Measurements from ENCODE around the gene EIF2A. TPM values are rescaled to one million over a fixed set of nuclear protein-coding genes. Genes with fewer than 3 reads are reported as not detected.

EIF2A gene
- total and polyA plus RNA-seq, 7 experiments from 2014 or later, result 54.1 to 135 (median 104) TPM

- Histone ChIP-seq H3K27ac (ENCODE audit: low read depth, low read length) (no peak overlapping the region), H3K4me3 (ENCODE audit: low read length) (no peak overlapping the region), H3K27me3 (ENCODE audit: control insufficient read depth in 2 of 2, insufficient read depth in 2 of 2, low read length in 2 of 2) (no peaks in the 10 kb centered on the region), H3K36me3 (ENCODE audit: control insufficient read depth in 2 of 3, insufficient read depth in 3 of 3, low read length in 3 of 3) (peaks cover 0 to 14% (median 0%) of the 10 kb centered on the region in 3 experiments), H3K9me3 (ENCODE audit: control insufficient read depth in 2 of 3, low read length in 3 of 3) (no peaks in the 10 kb centered on the region), H3K4me1 (ENCODE audit: control insufficient read depth in 2 of 2, insufficient read depth in 2 of 2, low read length in 2 of 2) (peaks cover 48 to 60% of the 10 kb centered on the region in 2 donors)
- Mint-ChIP-seq H3K27ac (peak overlapping the region in 3 of 9 donors; percentile 2 to 75 (median 72)), H3K36me3 (peaks cover 10 to 47% (median 40%) of the 10 kb centered on the region in 5 donors), H3K4me3 (peak overlapping the region in 9 of 10 donors; percentile 2 to 93 (median 54)), H3K4me1 (peaks cover 63 to 92% (median 88%) of the 10 kb centered on the region in 7 donors), H3K9me3 (peaks cover 0 to 5% (median 0%) of the 10 kb centered on the region in 11 donors), H3K27me3 (no peaks in the 10 kb centered on the region)
- intact Hi-C loops (cut with micrococcal nuclease), result no loop called here
- DNase-seq, result no peak
- ChIA-PET POLR2A (no interaction called here), CTCF (interaction anchor here (0.6 kb wide), 1 partner anchor 149 kb away, joined by 3 read pairs; no protein-coding TSS in a partner anchor)
- ATAC-seq, result no peak
Measured at GRCh38 chr3:150609988-150610387, 63.4 kb downstream of the EIF2A start.

DNA sequence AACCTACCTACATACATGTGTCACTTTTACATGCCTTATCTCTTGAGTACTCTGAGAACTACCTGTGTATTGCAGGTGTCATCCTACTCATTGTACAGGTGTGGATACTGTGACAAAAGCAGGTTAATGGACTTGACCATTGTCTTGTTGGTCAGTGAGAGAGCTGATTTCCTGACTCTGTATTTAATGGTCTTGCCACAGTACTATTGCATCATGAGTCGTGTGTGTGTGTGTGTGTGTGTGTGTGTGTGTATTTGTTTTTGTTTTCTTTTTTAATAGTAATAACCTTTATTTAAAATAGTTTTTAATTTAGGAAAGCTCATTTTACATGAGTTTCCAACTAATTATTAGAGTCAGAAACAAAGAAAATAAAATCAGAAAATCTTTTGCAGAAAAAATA is 64.2 kb downstream of the EIF2A start:
- peak overlapping the region in 5 of 10 donors; percentile 47 to 93 (median 59) for H3K4me3 Mint-ChIP-seq
- POLR2A ChIA-PET, result interaction anchor here (0.6 to 1.4 kb wide), 2 partner anchors 8 to 193 kb away, joined by 3 to 7 read pairs; partner anchors contain the start of gene SELENOT
- Histone ChIP-seq H3K27ac (ENCODE audit: low read depth, low read length) (no peak overlapping the region), H3K4me3 (ENCODE audit: low read length) (no peak overlapping the region), H3K36me3 (ENCODE audit: control insufficient read depth in 2 of 3, insufficient read depth in 3 of 3, low read length in 3 of 3) (peaks cover 0 to 14% (median 0%) of the 10 kb centered on the region in 3 experiments), H3K27me3 (ENCODE audit: control insufficient read depth in 2 of 2, insufficient read depth in 2 of 2, low read length in 2 of 2) (no peaks in the 10 kb centered on the region), H3K9me3 (ENCODE audit: control insufficient read depth in 2 of 3, low read length in 3 of 3) (no peaks in the 10 kb centered on the region), H3K4me1 (ENCODE audit: control insufficient read depth in 2 of 2, insufficient read depth in 2 of 2, low read length in 2 of 2) (peaks cover 44 to 54% of the 10 kb centered on the region in 2 donors)
- H3K36me3 Mint-ChIP-seq, result peaks cover 10 to 44% (median 39%) of the 10 kb centered on the region in 5 donors
- ATAC-seq (no peak), DNase-seq (no peak)
- intact Hi-C loops (cut with micrococcal nuclease), result no loop called here
- CTCF ChIA-PET, result no interaction called here
- H3K9me3 Mint-ChIP-seq, result peaks cover 0 to 5% (median 0%) of the 10 kb centered on the region in 11 donors
- H3K4me1 Mint-ChIP-seq, result peaks cover 60 to 84% (median 80%) of the 10 kb centered on the region in 7 donors
- peak overlapping the region in 2 of 9 donors; percentile 2 to 72 for H3K27ac Mint-ChIP-seq
- H3K27me3 Mint-ChIP-seq, result no peaks in the 10 kb centered on the region

GRCh38 chr3:150611666-150612065 is 65.1 kb downstream of the EIF2A start:
- Mint-ChIP-seq H3K4me1 (peaks cover 53 to 78% (median 74%) of the 10 kb centered on the region in 7 donors), H3K27ac (no peak overlapping the region), H3K36me3 (peaks cover 10 to 36% (median 34%) of the 10 kb centered on the region in 5 donors), H3K4me3 (peak overlapping the region in 3 of 10 donors; percentile 6 to 40 (median 27)), H3K27me3 (no peaks in the 10 kb centered on the region), H3K9me3 (peaks cover 0 to 5% (median 0%) of the 10 kb centered on the region in 11 donors)
- H3K27me3 ChIP-seq (ENCODE audit: control insufficient read depth in 2 of 2, insufficient read depth in 2 of 2, low read length in 2 of 2), result no peaks in the 10 kb centered on the region
- ChIA-PET POLR2A (interaction anchor here (1.4 kb wide), 1 partner anchor 9 kb away, joined by 7 read pairs; the partner anchor contains the start of gene SELENOT), CTCF (no interaction called here)
- peaks cover 35 to 45% of the 10 kb centered on the region in 2 donors for H3K4me1 ChIP-seq (ENCODE audit: control insufficient read depth in 2 of 2, insufficient read depth in 2 of 2, low read length in 2 of 2)
- ATAC-seq, result no peak
- peak in 1 of 9 donors; percentile 7 for DNase-seq
- intact Hi-C loops (cut with micrococcal nuclease), result no loop called here
- peaks cover 0 to 14% (median 0%) of the 10 kb centered on the region in 3 experiments for H3K36me3 ChIP-seq (ENCODE audit: control insufficient read depth in 2 of 3, insufficient read depth in 3 of 3, low read length in 3 of 3)
- no peak overlapping the region for H3K4me3 ChIP-seq (ENCODE audit: low read length)
- no peaks in the 10 kb centered on the region for H3K9me3 ChIP-seq (ENCODE audit: control insufficient read depth in 2 of 3, low read length in 3 of 3)
- no peak overlapping the region for H3K27ac ChIP-seq (ENCODE audit: low read depth, low read length)

DNA sequence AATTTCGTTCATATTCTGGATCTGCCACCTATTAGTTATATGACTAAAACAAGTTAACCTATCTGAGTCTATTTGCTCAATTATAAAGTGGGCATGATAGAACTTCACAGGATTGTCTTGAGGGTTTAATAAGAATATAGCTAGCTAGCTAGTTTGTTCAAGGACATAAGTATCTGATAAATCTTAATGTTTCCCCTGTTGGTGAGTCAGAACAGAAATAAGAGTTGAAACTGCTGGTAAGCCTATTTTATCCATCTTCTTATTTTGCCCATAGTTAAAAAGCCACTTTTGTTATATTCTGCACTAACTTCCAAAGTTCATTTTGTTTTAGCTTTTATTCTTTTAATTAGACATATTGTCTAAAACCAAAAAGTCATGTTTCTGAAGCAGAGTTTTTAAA is 65.9 kb downstream of the EIF2A start:
- H3K27me3 ChIP-seq (ENCODE audit: control insufficient read depth in 2 of 2, insufficient read depth in 2 of 2, low read length in 2 of 2), result no peaks in the 10 kb centered on the region
- H3K27ac Mint-ChIP-seq, result no peak overlapping the region
- H3K36me3 Mint-ChIP-seq, result peaks cover 7 to 32% (median 29%) of the 10 kb centered on the region in 5 donors
- ATAC-seq (no peak), DNase-seq (no peak)
- POLR2A ChIA-PET, result interaction anchor here (1.1 kb wide), 1 partner anchor 9 kb away, joined by 3 read pairs; the partner anchor contains the start of gene SELENOT
- CTCF ChIA-PET, result no interaction called here
- peaks cover 53 to 78% (median 73%) of the 10 kb centered on the region in 7 donors for H3K4me1 Mint-ChIP-seq
- H3K4me3 Mint-ChIP-seq, result no peak overlapping the region
- H3K4me3 ChIP-seq (ENCODE audit: low read length), result no peak overlapping the region
- intact Hi-C loops (cut with micrococcal nuclease), result no loop called here
- peaks cover 0 to 14% (median 0%) of the 10 kb centered on the region in 3 experiments for H3K36me3 ChIP-seq (ENCODE audit: control insufficient read depth in 2 of 3, insufficient read depth in 3 of 3, low read length in 3 of 3)
- H3K9me3 Mint-ChIP-seq, result peaks cover 0 to 5% (median 0%) of the 10 kb centered on the region in 11 donors
- H3K27ac ChIP-seq (ENCODE audit: low read depth, low read length), result no peak overlapping the region
- no peaks in the 10 kb centered on the region for H3K27me3 Mint-ChIP-seq
- H3K9me3 ChIP-seq (ENCODE audit: control insufficient read depth in 2 of 3, low read length in 3 of 3), result no peaks in the 10 kb centered on the region
- peaks cover 28 to 37% of the 10 kb centered on the region in 2 donors for H3K4me1 ChIP-seq (ENCODE audit: control insufficient read depth in 2 of 2, insufficient read depth in 2 of 2, low read length in 2 of 2)

- no peak for DNase-seq
- peaks cover 28 to 32% of the 10 kb centered on the region in 2 donors for H3K4me1 ChIP-seq (ENCODE audit: control insufficient read depth in 2 of 2, insufficient read depth in 2 of 2, low read length in 2 of 2)
- H3K27ac ChIP-seq (ENCODE audit: low read depth, low read length), result no peak overlapping the region
- peak overlapping the region in 3 of 9 donors; percentile 2 to 51 (median 22) for H3K27ac Mint-ChIP-seq
- ChIA-PET CTCF (no interaction called here), POLR2A (interaction anchor here (1.1 kb wide), 1 partner anchor 10 kb away, joined by 3 read pairs; the partner anchor contains the start of gene SELENOT)
- peaks cover 7 to 28% (median 25%) of the 10 kb centered on the region in 5 donors for H3K36me3 Mint-ChIP-seq
- H3K4me1 Mint-ChIP-seq, result peaks cover 51 to 75% (median 71%) of the 10 kb centered on the region in 7 donors
- peaks cover 0 to 5% (median 0%) of the 10 kb centered on the region in 11 donors for H3K9me3 Mint-ChIP-seq
- H3K27me3 ChIP-seq (ENCODE audit: control insufficient read depth in 2 of 2, insufficient read depth in 2 of 2, low read length in 2 of 2), result no peaks in the 10 kb centered on the region
- ATAC-seq, result no peak
- no peak overlapping the region for H3K4me3 ChIP-seq (ENCODE audit: low read length)
- intact Hi-C loops (cut with micrococcal nuclease), result no loop called here
- H3K36me3 ChIP-seq (ENCODE audit: control insufficient read depth in 2 of 3, insufficient read depth in 3 of 3, low read length in 3 of 3), result peaks cover 0 to 14% (median 0%) of the 10 kb centered on the region in 3 experiments
- peak overlapping the region in 5 of 10 donors; percentile 27 to 48 (median 39) for H3K4me3 Mint-ChIP-seq
- no peaks in the 10 kb centered on the region for H3K27me3 Mint-ChIP-seq
- no peaks in the 10 kb centered on the region for H3K9me3 ChIP-seq (ENCODE audit: control insufficient read depth in 2 of 3, low read length in 3 of 3)
Measured at GRCh38 chr3:150613034-150613433, 66.4 kb downstream of the EIF2A start.

DNA sequence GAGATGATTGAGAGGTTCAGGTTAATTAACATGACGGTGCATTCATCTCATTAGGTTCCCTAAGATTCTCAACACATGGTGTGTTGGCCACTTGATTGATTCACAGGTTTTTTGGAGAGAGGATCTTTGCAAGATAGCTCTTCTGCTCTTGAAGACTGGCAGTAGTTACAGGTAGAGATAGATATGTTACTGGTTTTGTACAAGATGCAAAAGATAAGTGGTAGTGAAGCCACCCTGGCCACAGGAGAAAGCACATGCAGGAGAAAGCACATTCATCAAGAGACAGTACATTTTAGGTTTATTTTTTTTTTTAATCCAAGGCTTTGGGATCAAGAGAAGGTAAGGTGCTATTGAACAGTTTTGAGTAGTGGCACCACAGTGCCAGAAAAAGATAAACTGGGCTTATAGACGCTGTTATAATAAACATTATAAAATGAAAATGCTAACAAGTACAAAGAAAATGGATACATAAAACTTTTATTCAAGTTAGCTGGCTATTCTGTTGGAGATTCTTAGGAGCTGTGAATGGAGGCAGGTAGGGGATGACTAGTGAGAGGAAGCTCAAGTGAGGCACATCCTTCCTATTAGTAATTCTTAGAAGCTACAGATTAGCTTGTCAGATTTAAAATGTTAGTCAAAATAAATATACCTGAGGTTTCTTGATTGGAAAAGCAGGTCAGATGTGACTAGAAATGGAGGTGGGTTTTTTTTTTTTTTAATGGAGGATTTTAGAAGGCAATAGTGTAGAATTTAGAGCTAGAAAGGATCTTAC is 67.3 kb downstream of the EIF2A start:
- Mint-ChIP-seq H3K4me1 (peaks cover 54 to 75% (median 72%) of the 10 kb centered on the region in 7 donors), H3K36me3 (peaks cover 7 to 35% (median 28%) of the 10 kb centered on the region in 5 donors), H3K27me3 (no peaks in the 10 kb centered on the region), H3K27ac (peak overlapping the region in 6 of 9 donors; percentile 2 to 71 (median 20)), H3K4me3 (peak overlapping the region in 5 of 10 donors; percentile 3 to 46 (median 27)), H3K9me3 (peaks cover 0 to 5% (median 0%) of the 10 kb centered on the region in 11 donors)
- CTCF ChIA-PET, result interaction anchor here (0.7 to 1.0 kb wide), 2 partner anchors 85 to 310 kb away, joined by 3 to 4 read pairs; no protein-coding TSS in a partner anchor
- H3K36me3 ChIP-seq (ENCODE audit: control insufficient read depth in 2 of 3, insufficient read depth in 3 of 3, low read length in 3 of 3), result peaks cover 0 to 20% (median 0%) of the 10 kb centered on the region in 3 experiments
- H3K9me3 ChIP-seq (ENCODE audit: control insufficient read depth in 2 of 3, low read length in 3 of 3), result no peaks in the 10 kb centered on the region
- DNase-seq (no peak), ATAC-seq (no peak)
- no peaks in the 10 kb centered on the region for H3K27me3 ChIP-seq (ENCODE audit: control insufficient read depth in 2 of 2, insufficient read depth in 2 of 2, low read length in 2 of 2)
- POLR2A ChIA-PET, result interaction anchor here (1.1 kb wide), 1 partner anchor 11 kb away, joined by 3 read pairs; the partner anchor contains the start of gene SELENOT
- no peak overlapping the region for H3K27ac ChIP-seq (ENCODE audit: low read depth, low read length)
- intact Hi-C loops (cut with micrococcal nuclease), result no loop called here
- no peak overlapping the region for H3K4me3 ChIP-seq (ENCODE audit: low read length)
- peaks cover 23 to 26% of the 10 kb centered on the region in 2 donors for H3K4me1 ChIP-seq (ENCODE audit: control insufficient read depth in 2 of 2, insufficient read depth in 2 of 2, low read length in 2 of 2)

All from naive thymus-derived CD4-positive, alpha-beta T cell (primary cell).